ENCODE measurements around the gene CCDC50. TPM values are rescaled to one million over a fixed set of nuclear protein-coding genes. Genes with fewer than 3 reads are reported as not detected.

CCDC50 gene
- total RNA-seq (10 to 100 TPM; 51.1 to 92.1 (median 70.5) TPM), polyA plus RNA-seq (10 to 100 TPM; 18.3 to 47.2 (median 19.6) TPM)
- long read RNA-seq, donor 1, transcript CCDC50-202 (11 exons, 1,926 nt), result major isoform, 5 of 51 reads
- long read RNA-seq, donor 1, partial matches to known transcripts, result 46 of 51 reads
- long read RNA-seq, donor 1, other reads (novel, unspliced or antisense), result 0 of 51 reads
- long read RNA-seq, donor 2, transcript CCDC50-202 (11 exons, 1,926 nt), result major isoform, 7 of 51 reads
- long read RNA-seq, donor 2, partial matches to known transcripts, result 44 of 51 reads
- long read RNA-seq, donor 2, other reads (novel, unspliced or antisense), result 0 of 51 reads
- long read RNA-seq, donor 3, transcript CCDC50-202 (11 exons, 1,926 nt), result major isoform, 10 of 18 reads
- long read RNA-seq, donor 3, partial matches to known transcripts, result 8 of 18 reads
- long read RNA-seq, donor 3, other reads (novel, unspliced or antisense), result 0 of 18 reads
- long read RNA-seq, donor 4, transcript CCDC50-202 (11 exons, 1,926 nt), result major isoform, 24 of 33 reads
- long read RNA-seq, donor 4, partial matches to known transcripts, result 3 of 33 reads
- long read RNA-seq, donor 4, other reads (novel, unspliced or antisense), result 6 of 33 reads
- long read RNA-seq, donor 5, full-length matches to known transcripts, result 52 of 60 reads
- long read RNA-seq, donor 5, partial matches to known transcripts, result 2 of 60 reads
- long read RNA-seq, donor 5, other reads (novel, unspliced or antisense), result 6 of 60 reads
- long read RNA-seq, donor 6, transcript CCDC50-202 (11 exons, 1,926 nt), result major isoform, 15 of 22 reads
- long read RNA-seq, donor 6, partial matches to known transcripts, result 3 of 22 reads
- long read RNA-seq, donor 6, other reads (novel, unspliced or antisense), result 4 of 22 reads
- long read RNA-seq, donor 7, transcript CCDC50-202 (11 exons, 1,926 nt), result major isoform, 7 of 7 reads
- long read RNA-seq, donor 7, partial matches to known transcripts, result 0 of 7 reads
- long read RNA-seq, donor 7, other reads (novel, unspliced or antisense), result 0 of 7 reads
- long read RNA-seq, donor 8, transcript CCDC50-202 (11 exons, 1,926 nt), result major isoform, 12 of 50 reads
- long read RNA-seq, donor 8, partial matches to known transcripts, result 38 of 50 reads
- long read RNA-seq, donor 8, other reads (novel, unspliced or antisense), result 0 of 50 reads
- long read RNA-seq, donor 9, full-length matches to known transcripts, result 8 of 23 reads
- long read RNA-seq, donor 9, partial matches to known transcripts, result 15 of 23 reads
- long read RNA-seq, donor 9, other reads (novel, unspliced or antisense), result 0 of 23 reads
- long read RNA-seq, donor 10, full-length matches to known transcripts, result 7 of 21 reads
- long read RNA-seq, donor 10, partial matches to known transcripts, result 14 of 21 reads
- long read RNA-seq, donor 10, other reads (novel, unspliced or antisense), result 0 of 21 reads

GRCh38 chr3:191328962-191329653 is at the start of gene CCDC50:
Gene CCDC50, plus strand, starts transcription at chr3:191329394. Its CDS starts 281 bp downstream, at chr3:191329675.
- Histone ChIP-seq H3K36me3 (replicated peaks in 1 of 2) (no peaks in the 10 kb centered on the region), H3K27ac (peak within 1 kb of the TSS; percentile 58 to 97 (median 92)), H3K4me3 (peak within 1 kb of the TSS; percentile 31 to 96 (median 52)), H3K4me1 (replicated peaks in 1 of 2) (peaks cover 24 to 45% of the 10 kb centered on the region in 2 donors), H3K9me3 (replicated peaks in 1 of 3) (no peaks in the 10 kb centered on the region), H3K27me3 (no peaks in the 10 kb centered on the region)
- 0 to 2% (median 0%) methylated on average over 3 to 63 of the region's 63 CpGs for WGBS, 4 donors
- TF ChIP-seq POLR2A (IDR thresholded peaks at IDR 0.05), result peak in 1 of 2 donors; percentile 80
- TF ChIP-seq CTCF (IDR thresholded peaks at IDR 0.05), result peak in 1 of 6 experiments; percentile 20
- DNase-seq, result peak; percentile 87 to 96 (median 94)
- intact Hi-C loops (cut with DNase I), result no loop called here

GRCh38 chr3:191280111-191280510 is 49.1 kb upstream of the CCDC50 start:
- TF ChIP-seq CTCF (IDR thresholded peaks at IDR 0.05) (no peak), POLR2A (IDR thresholded peaks at IDR 0.05) (no peak)
- 34 to 51% (median 39%) methylated on average over 1 of the region's 1 CpG for WGBS, 4 donors

GRCh38 chr3:191280882-191281281 is 48.3 kb upstream of the CCDC50 start:
- H3K27me3 ChIP-seq, result no peaks in the 10 kb centered on the region
- DNase-seq, result no peak
- no peak overlapping the region for H3K4me3 ChIP-seq
- no peaks in the 10 kb centered on the region for H3K36me3 ChIP-seq (replicated peaks in 1 of 2)
- no peak overlapping the region for H3K27ac ChIP-seq
- no peak for TF ChIP-seq CTCF (IDR thresholded peaks at IDR 0.05)
- no peak for TF ChIP-seq POLR2A (IDR thresholded peaks at IDR 0.05)
- H3K9me3 ChIP-seq (replicated peaks in 1 of 3), result no peaks in the 10 kb centered on the region
- H3K4me1 ChIP-seq (replicated peaks in 1 of 2), result no peaks in the 10 kb centered on the region
- intact Hi-C loops (cut with DNase I), result no loop called here

More at GRCh38 chr3:191280111-191280510, 49.1 kb upstream of the CCDC50 start:
- DNase-seq, result no peak
- no peaks in the 10 kb centered on the region for H3K4me1 ChIP-seq (replicated peaks in 1 of 2)
- no peak overlapping the region for H3K27ac ChIP-seq
- intact Hi-C loops (cut with DNase I), result no loop called here
- no peaks in the 10 kb centered on the region for H3K9me3 ChIP-seq (replicated peaks in 1 of 3)
- H3K27me3 ChIP-seq, result no peaks in the 10 kb centered on the region
- H3K4me3 ChIP-seq, result no peak overlapping the region
- no peaks in the 10 kb centered on the region for H3K36me3 ChIP-seq (replicated peaks in 1 of 2)

Measured in adrenal gland (tissue), 19 donors.